HPDE6-E6E7 (cell line): Measurements from ENCODE around the gene IL17REL.
"Not testable (repeated sequence)": the region's sequence is repeated elsewhere in the genome, so short reads cannot be mapped to it uniquely, and the experiment has no call there.

ENCODE experiments used
- DNase-seq: peaks from one replicate; pipeline ENCODE4 v3.0.0; 2011; ENCODE audit warnings: missing footprints; ENCODE audit errors: extremely low spot score

The IL17REL gene

DNA sequence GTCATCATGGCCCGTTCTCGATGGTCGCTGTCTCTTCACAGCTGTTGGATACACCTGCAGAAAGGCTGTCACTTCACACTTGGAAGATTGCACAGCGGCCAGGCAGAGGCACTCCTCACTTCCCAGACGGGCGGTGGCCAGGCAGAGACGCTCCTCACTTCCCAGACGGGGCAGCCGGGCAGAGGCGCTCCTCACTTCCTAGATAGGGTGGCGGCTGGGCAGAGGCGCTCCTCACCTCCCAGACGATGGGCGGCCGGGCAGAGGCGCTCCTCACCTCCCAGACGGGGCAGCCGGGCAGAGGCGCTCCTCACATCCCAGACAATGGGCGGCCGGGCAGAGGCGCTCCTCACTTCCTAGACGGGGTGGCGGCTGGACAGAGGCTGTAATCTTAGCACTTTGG is 22.7 kb downstream of the IL17REL start:
- DNase-seq = not testable (repeated sequence)

DNA sequence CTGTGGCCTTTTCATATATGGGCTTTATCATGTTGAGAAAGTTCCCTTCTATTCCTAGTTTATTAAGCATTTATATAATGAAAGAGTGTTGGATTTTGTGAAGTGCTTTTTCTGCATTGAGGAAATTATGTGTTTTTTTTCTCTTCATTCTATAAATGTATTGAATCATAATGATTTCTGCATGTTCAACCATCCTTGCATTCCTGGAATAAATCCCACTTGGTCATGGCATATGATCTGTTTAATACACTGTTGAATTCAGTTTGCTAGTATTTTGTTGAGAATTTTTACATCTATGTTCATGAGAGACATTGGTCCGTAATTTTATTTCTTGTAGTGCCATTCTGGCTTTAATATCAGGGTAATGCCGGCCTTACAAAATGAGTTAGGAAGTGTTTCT is 26.2 kb downstream of the IL17REL start:
- DNase-seq = no peak

DNA sequence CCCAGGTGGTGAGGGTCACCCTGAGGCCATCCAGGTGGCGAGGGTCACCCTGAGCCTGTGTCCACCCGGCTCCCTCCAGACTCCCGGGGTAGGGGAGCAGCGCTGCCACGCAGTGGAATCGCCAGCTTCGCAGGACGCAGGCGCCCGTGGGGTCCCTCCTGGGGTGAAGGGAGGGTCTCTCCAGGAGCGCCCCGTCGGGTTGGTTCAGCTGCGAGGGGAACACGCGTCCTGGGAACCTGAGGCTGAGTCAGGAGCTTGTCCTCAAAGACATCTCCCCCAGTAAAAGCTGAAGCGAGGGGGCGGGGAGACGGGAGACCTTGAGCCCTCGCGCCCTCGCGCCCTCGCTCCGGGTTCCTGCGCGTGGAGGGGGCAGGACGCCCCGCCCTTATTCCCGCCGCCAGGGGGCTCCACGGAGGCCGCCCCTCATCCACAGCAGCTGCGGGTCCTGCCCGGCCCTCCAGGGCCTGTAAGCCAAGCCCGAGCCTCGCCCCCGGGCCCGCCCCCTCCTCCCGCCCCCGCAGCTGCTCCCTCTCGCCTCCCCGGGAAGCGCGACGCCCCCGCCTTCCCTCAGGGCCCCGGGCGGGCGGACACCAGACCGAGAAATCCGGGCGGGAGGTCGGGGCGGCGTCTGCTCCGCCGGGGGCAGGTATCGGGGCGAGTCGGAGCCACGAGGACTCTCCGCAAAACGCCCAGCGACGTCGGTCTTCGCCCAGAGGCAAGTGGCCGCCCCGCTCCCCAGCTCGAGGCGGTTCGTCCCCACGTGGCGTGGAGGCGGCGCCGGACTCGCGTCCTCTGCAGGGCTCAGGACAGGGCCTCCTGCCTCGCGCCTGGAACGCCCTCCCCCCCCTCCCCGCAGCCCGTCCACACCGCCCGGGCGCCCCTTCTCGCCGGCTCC is 29.2 kb downstream of the IL17REL start:
- DNase-seq = no peak

GRCh38 chr22:49981799-49982198 is 30.8 kb downstream of the IL17REL start:
- DNase-seq = not testable (repeated sequence)

- no peak for DNase-seq
These were observed 32.8 kb downstream of the IL17REL start for GRCh38 chr22:49979587-49980264.

- no peak for DNase-seq
These were observed 35.0 kb downstream of the IL17REL start for GRCh38 chr22:49977578-49977977.

GRCh38 chr22:49976439-49977175 is 36.0 kb downstream of the IL17REL start:
- DNase-seq = no peak

- no peak for DNase-seq
These were observed 36.8 kb downstream of the IL17REL start for GRCh38 chr22:49975543-49976389.

GRCh38 chr22:49973018-49973961 is 39.3 kb downstream of the IL17REL start:
- DNase-seq = no peak

DNA sequence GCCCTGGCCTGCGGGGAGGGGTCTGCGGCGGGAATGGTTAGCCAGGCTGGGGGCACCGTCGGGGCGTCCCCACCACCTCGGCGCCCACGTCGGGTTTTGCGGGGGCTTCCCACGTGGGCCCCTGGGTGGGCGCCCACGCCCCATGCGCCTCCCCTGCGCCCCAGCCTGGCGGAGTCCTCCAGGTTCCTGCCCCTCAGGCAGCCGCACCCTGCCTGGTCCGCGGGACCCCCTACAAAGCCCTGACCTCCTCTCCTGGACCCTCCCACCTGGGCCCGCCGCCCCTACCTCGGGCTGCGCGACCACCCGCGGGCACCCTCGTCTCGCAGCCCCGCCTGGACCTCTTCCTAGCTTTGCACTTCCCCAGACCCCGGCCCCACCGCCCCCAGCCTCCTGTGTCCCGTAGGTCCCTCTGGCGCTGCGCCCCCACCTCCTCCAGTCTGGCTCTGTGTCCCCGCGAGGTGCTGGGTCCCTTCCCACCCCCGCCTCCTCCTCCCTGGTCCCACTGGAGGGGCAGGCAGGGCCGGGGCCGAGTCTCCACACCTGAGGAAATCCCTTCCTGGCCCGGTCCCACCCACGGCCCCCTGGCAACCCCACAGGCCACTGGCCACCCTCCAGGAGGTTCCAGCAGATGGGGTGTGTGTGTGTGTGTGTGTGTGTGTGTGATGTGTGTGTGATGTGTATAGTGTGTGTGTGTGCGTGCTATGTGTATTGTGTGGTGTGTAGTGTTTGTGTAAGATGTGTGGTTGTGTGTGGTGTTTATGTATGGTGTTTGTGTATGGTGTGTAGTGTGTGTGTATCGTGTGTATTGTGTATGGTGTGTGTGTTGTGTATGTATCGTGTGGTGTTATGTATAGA is 40.2 kb downstream of the IL17REL start:
- DNase-seq = no peak

GRCh38 chr22:49971232-49972162 is 41.1 kb downstream of the IL17REL start:
- no peak for DNase-seq

DNA sequence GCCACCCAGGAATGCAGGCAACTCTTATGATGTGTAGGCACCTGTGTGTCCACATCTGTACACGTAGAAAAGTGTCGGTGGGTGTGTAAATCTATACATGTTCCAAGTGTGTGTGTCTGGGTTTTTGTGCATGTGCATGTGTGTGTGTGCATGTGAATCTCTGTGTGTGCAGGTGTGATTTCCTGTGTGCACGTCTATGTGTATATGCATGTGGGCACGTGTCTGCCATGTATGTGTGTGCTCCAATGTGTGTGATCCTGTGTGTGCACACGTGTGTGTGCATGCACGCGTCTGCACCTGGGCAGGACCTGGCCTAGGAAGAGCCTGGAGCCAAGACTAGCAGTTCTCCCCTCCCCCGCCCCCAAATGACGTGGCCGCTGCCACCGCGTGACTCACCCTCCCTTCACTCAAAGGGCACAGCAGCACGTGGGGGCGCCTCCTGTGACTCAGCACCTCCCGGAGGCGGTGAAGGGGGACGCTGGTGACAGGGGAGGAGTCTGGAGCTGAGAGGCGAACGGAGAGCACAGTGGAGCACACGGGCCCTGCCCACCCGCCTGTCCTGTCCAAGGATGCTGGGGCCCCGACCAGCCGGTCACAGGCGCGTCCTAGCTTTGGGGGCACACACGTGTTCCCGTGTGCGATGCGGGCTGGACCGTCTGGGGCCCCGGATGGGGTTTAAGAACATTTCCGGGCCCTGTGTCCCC is 41.9 kb downstream of the IL17REL start:
- peak; percentile 91 for DNase-seq

GRCh38 chr22:49969751-49970527 is 42.6 kb downstream of the IL17REL start:
- no peak for DNase-seq

- no peak for DNase-seq
These were observed 43.5 kb downstream of the IL17REL start for GRCh38 chr22:49968831-49969661.

DNA sequence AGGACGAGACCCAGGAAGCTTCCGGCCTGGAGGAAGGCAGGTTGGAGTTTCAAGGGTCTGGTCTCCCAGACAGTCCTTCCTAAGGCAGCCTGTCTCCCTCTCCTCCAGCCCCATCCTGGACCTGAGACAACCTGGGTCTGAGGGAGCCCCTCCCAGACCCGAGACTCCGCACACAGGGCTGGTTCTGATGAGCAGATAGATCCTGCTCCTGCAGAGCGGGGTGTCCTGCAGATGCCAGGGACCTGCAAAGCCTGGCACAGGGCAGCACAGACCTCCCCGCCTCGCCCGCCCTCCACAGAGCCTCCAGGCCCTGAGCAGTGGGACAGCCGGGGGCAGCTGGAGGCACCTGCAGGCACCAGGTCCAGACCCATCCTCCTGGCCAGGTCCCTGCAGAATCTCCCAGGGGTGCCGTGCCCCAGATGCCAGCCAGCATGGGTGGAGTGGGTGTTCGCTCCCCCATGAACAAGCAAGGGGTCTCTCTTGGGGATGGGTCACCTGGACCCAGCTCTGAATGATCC is 44.2 kb downstream of the IL17REL start:
- DNase-seq = no peak
